Mesodermal cell (in vitro differentiated cells): ENCODE measurements around the gene SPRED2.

Experiments
- H3K27ac ChIP-seq: 2 replicates; pipeline ENCODE4 v1.7.0; 2013; ENCODE audit warnings: mild to moderate bottlenecking, low read depth, low read length, moderate library complexity; ENCODE audit not compliant: severe bottlenecking
- H3K36me3 ChIP-seq: 2 replicates; pipeline ENCODE4 v1.7.1; 2013; ENCODE audit warnings: mild to moderate bottlenecking, low read length, moderate library complexity; ENCODE audit not compliant: control insufficient read depth, insufficient read depth
- H3K4me1 ChIP-seq: one replicate; pipeline ENCODE4 v1.7.1; 2013; ENCODE audit warnings: mild to moderate bottlenecking, low read length; ENCODE audit not compliant: insufficient read depth, control insufficient read depth, poor library complexity, severe bottlenecking
- H3K4me3 ChIP-seq: 2 replicates; pipeline ENCODE4 v1.7.0; 2013; ENCODE audit warnings: low read length, control low read depth, mild to moderate bottlenecking; ENCODE audit not compliant: insufficient read depth, poor library complexity, severe bottlenecking; ENCODE audit errors: extremely low read depth
- H3K9me3 ChIP-seq: 2 replicates; pipeline ENCODE4 v1.7.1; 2013; ENCODE audit warnings: mild to moderate bottlenecking, low read length, moderate library complexity; ENCODE audit not compliant: control insufficient read depth
- WGBS, 2 experiments: methylation state at CpG; one replicate each; pipeline ENCODE4 v1.1.5; 2013; ENCODE audit warnings: missing lambda C conversion rate in 2 of 2; ENCODE audit not compliant: insufficient coverage in 2 of 2; 5-methylcytosine and 5-hydroxymethylcytosine counted together

The SPRED2 gene

DNA sequence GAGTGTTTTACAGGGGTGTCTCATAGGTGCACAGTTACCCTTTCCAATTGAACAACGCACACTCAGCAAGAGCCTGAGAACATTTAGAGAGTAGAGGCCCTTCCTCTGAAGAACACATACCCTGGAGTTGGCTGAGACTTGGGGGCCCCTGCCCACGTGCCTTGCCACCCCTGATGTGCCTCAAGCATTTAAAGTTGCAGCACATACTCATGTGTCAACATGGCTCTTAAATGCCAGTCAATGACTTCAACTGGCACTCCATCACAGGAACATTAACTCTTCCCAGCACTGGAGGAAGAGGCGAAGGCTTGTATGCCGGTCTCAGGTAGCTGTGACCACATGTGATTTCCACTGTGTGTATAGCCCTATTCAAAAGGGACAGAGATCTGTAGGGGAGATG lies 57.4 kb downstream of the SPRED2 start:
- H3K9me3 ChIP-seq, result no peaks in the 10 kb centered on the region
- peaks cover 21% of the 10 kb centered on the region for H3K36me3 ChIP-seq
- H3K27ac ChIP-seq, result no peak overlapping the region
- 93 to 100% methylated on average over 1 to 3 of the region's 4 CpGs for WGBS, 2 experiments
- peaks cover 70% of the 10 kb centered on the region for H3K4me1 ChIP-seq
- no peak overlapping the region for H3K4me3 ChIP-seq

DNA sequence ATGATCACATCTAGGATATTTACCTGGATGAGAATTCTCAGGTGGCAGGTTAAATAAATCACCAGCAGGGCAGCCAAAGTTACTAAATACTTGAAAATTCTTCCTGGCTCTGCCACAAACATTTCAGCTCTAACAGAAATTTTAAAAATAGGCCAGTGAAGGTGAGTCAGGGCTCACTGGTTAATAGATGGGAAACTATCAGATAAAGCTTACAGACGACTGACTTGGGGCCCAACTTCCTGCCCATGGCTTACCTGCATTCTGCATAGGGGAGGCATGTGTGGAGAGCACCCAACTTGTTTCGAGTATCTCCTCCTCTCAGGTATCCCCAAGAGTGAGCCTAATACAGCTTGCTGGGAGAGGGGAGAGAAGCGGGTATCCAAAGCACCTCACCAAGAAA lies 57.8 kb downstream of the SPRED2 start:
- Histone ChIP-seq H3K27ac (no peak overlapping the region), H3K36me3 (peaks cover 19% of the 10 kb centered on the region), H3K4me3 (no peak overlapping the region), H3K4me1 (peaks cover 67% of the 10 kb centered on the region), H3K9me3 (no peaks in the 10 kb centered on the region)
- 100% methylated on average over 1 to 2 of the region's 3 CpGs for WGBS, 2 experiments

DNA sequence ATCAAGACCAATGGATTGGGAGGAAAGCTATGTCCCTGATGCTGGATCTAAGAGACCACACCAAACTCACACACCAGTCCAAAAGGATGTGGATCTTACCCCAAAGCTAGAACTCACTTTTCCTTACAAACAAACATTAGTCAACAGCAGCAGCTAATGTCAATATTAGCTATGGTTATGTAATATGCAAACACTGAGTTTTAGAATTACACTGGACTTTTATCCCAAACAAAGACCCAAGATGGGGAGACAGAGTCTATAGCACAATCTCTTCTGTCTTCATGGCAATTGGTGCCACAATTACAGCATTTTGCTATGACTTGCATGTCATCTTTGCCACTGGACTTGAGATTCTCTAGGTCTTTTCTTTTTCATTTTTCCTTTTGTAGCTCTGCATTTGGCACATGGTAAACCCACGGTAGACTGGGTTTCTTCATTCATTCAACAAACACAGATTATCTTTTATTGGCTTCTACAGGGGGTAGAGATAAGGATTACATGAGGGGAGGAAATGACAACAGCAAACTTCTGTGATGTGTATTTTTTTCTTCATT lies 59.0 kb downstream of the SPRED2 start:
- peaks cover 14% of the 10 kb centered on the region for H3K36me3 ChIP-seq
- H3K9me3 ChIP-seq, result no peaks in the 10 kb centered on the region
- H3K4me1 ChIP-seq, result peaks cover 59% of the 10 kb centered on the region
- H3K4me3 ChIP-seq, result no peak overlapping the region
- no peak overlapping the region for H3K27ac ChIP-seq
- no CpG with 5 or more reads among the region's 1 CpG for WGBS, 2 experiments

DNA sequence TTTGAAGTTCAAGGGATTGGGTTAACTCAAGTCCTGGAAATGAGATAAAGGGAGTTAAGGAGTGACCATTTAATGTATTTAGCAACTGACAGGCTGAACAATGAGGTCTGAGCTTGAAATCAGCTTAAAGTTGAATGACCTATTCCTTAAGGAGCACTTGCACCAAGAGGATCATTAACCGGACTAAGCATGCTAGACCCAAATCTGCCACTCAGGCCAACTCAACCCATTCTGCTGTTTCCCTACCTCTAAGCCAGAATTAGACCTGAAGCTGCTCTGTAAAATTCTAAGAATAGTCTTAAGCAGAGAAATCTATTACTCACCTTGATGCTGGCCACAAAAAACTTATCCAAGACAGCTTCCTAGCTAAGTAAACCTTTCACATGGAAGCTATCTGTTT lies 59.8 kb downstream of the SPRED2 start:
- Histone ChIP-seq H3K27ac (no peak overlapping the region), H3K9me3 (no peaks in the 10 kb centered on the region), H3K36me3 (peaks cover 14% of the 10 kb centered on the region), H3K4me3 (no peak overlapping the region), H3K4me1 (peaks cover 59% of the 10 kb centered on the region)
- WGBS, 2 experiments, result 80 to 82% methylated on average over 1 of the region's 1 CpG

DNA sequence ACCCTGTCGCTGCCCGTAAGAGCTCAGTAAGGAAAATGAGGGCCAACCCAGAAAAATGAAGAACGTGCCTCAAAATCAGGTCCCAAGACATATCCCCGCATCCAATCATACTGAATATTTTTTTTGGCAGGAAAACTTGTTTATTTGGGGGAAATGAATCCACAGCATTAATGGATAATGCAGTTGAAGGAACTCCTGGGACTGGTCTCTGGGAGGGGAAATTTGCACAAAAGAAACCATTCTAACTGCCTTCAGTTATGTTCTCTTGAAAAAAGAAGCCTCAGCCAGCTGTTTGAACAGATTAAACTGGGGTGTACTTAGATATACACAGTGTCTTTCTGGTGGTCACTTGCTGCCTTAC lies 61.3 kb downstream of the SPRED2 start:
- Histone ChIP-seq H3K4me1 (peaks cover 66% of the 10 kb centered on the region), H3K4me3 (no peak overlapping the region), H3K36me3 (peaks cover 14% of the 10 kb centered on the region), H3K27ac (no peak overlapping the region), H3K9me3 (no peaks in the 10 kb centered on the region)
- 80 to 83% methylated on average over 1 to 2 of the region's 4 CpGs for WGBS, 2 experiments

DNA sequence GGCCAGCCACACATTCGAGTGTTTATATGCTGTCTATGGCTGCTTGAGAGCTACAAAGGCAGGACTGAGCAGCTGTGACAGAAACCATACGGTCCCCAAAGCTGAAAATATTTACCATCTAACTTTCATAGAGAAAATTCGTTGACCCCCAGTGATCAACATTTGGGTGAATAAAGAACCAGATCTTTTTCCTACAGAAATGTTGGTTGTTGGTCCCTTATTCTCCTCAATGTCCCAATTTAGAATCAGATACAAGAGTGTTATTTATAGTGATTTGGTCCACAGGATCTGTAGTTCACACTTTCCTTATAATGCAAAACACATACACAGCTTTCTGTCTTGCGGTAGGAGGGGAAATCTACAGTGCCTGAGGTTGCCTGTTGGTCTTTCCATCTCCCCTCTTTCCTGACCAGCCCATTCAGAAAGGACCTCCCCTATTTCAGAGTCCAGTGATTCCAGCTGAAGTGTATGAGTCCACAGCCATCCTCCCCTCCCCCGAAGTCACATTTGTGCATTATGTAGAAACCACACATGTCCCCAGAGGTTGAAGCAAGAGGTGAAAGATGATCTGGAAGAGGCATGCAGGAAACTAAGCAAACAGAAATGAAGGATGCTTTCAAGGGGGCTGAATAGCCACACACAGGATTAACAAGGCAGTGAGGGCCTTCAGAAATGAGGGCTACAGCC lies 61.9 kb downstream of the SPRED2 start:
- H3K4me1 ChIP-seq, result peaks cover 70% of the 10 kb centered on the region
- WGBS, 2 experiments, result 78 to 92% methylated on average over 3 to 4 of the region's 5 CpGs
- H3K36me3 ChIP-seq, result peaks cover 14% of the 10 kb centered on the region
- H3K9me3 ChIP-seq, result no peaks in the 10 kb centered on the region
- no peak overlapping the region for H3K27ac ChIP-seq
- H3K4me3 ChIP-seq, result no peak overlapping the region

DNA sequence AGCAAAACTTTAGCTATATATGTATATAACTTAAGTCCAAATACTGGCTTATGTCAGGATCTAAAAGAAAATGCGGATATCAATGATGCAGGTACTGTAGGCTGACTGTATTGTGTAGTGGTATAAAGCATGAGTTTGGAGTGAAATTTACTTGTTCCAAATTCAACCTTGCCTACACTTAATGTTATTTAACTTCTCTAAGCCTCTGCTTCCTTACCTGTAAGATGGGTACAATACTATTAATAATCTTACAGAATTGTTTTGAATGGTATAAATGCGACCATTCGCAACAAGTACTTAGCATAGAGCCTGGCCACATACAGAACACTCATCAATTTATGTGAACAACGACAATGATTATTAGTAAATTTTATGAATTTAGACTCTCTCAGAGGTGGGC lies 62.4 kb downstream of the SPRED2 start:
- Histone ChIP-seq H3K36me3 (peaks cover 9% of the 10 kb centered on the region), H3K4me1 (peaks cover 70% of the 10 kb centered on the region), H3K27ac (no peak overlapping the region), H3K4me3 (no peak overlapping the region), H3K9me3 (no peaks in the 10 kb centered on the region)
- WGBS, 2 experiments, result no CpG with 5 or more reads among the region's 4 CpGs

DNA sequence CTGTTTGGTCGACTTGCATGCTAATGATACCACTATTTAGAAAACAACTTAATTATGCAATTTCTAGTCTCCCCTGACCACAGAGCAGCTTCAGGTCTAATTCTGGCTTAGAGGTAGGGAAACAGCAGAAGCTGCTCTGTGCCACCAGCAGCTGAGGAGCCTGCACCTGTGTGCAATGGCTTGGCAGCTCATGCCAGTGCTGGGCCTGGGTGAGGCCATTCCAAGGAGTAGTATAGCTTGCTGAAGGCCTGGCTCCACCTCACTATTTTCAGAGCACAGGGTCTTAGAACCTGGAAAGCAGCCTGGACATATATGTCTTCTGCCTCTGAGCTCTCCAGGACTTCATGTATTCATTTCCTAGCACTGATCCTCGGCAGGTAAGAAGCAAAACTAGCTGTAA lies 62.8 kb downstream of the SPRED2 start:
- WGBS, 2 experiments, result 83 to 100% methylated on average over 1 of the region's 2 CpGs
- H3K36me3 ChIP-seq, result peaks cover 8% of the 10 kb centered on the region
- H3K27ac ChIP-seq, result no peak overlapping the region
- H3K4me1 ChIP-seq, result peaks cover 70% of the 10 kb centered on the region
- no peaks in the 10 kb centered on the region for H3K9me3 ChIP-seq
- no peak overlapping the region for H3K4me3 ChIP-seq

DNA sequence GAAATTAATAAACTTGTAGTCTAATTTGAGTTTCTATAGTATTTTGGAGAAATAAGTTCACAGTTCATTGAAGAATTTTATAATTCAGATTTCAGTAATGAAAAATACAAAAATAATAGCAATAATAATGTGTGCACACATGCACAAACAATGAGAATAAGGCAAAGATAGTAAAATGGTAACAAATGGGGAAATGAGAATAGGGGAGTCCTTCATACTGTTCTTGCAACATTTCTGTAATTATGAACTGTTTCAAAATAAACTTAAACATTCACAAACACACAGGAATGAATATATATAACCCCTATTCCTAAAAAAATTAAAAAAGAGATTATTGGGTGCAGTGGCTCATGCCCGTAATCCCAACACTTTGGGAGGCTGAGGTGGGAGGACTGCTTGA lies 63.9 kb downstream of the SPRED2 start:
- Histone ChIP-seq H3K9me3 (no peaks in the 10 kb centered on the region), H3K27ac (no peak overlapping the region), H3K36me3 (peaks cover 8% of the 10 kb centered on the region), H3K4me1 (peaks cover 73% of the 10 kb centered on the region), H3K4me3 (no peak overlapping the region)
- WGBS, 2 experiments, result 80 to 83% methylated on average over 1 of the region's 1 CpG

DNA sequence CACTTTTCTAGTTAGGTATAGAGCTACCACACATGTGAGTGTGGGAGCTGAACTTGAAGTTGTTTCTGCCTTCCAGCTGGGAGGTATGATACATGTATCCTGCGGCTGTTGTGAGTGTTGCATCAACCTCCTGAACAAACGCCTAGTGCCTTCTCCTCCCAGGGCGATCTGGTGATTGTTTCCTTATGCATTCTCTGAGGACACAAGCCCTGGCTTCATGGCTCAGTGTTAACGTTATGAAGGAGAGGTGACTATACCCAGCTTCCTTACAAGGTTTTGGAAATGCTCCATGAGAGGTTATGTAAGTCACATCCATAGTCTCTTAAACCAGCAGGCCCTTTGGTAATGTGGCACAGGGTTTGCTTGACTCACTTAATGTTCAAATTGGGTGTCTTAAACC lies 64.9 kb downstream of the SPRED2 start:
- WGBS, 2 experiments, result 64% methylated on average over 4 of the region's 4 CpGs; no CpG with 5 or more reads in 1 of the 2 experiments
- H3K4me1 ChIP-seq, result peaks cover 73% of the 10 kb centered on the region
- no peaks in the 10 kb centered on the region for H3K9me3 ChIP-seq
- no peak overlapping the region for H3K4me3 ChIP-seq
- H3K36me3 ChIP-seq, result peaks cover 8% of the 10 kb centered on the region
- peak overlapping the region; percentile 84 for H3K27ac ChIP-seq

DNA sequence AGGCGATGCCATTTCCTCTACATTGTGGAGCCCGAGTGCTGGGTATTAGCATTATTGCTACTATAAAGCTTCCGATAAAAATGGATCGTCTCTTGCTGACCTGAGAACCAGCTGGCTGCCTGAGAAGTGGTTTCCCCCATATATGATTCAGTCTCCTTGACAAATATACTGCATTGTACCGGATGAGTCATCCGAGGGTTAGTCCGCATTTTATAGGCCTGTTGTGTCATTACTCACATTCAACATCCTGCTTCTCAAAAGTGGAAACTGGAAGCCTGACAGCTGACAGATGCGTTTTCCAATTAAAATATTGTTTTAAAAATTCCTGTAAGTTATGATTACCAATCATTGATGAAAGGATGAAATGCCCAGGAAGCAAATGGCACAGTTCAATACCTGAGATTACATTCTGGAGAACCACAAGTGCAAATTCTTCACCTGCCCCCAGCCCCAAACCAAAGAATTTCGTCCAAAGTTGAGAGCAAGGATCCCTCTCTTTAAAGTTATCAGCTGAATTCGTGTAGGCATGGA lies 65.7 kb downstream of the SPRED2 start:
- WGBS, 2 experiments, result 77 to 82% methylated on average over 8 of the region's 10 CpGs
- Histone ChIP-seq H3K4me3 (no peak overlapping the region), H3K27ac (peak overlapping the region; percentile 84), H3K9me3 (no peaks in the 10 kb centered on the region), H3K4me1 (peaks cover 70% of the 10 kb centered on the region), H3K36me3 (no peaks in the 10 kb centered on the region)
